Peyer's patch (tissue), 4 donors: ENCODE data around the gene SRP72. TPM values are rescaled to one million over a fixed set of nuclear protein-coding genes. Genes with fewer than 3 reads are reported as not detected.
A peak's percentile ranks its signal among the peaks of the same experiment; 100 is the strongest.

Experiments used
- DNase-seq, 3 donors: peaks; one replicate each; pipeline ENCODE4 v3.0.0-alpha.2; 2017 to 2019
- H3K27ac ChIP-seq, 4 donors: fragments of 200-600 bp; sonication (generic); one replicate each; pipeline ENCODE4 v1.5.1; 2016 to 2019
- H3K27me3 ChIP-seq, 2 donors: fragments of 200-600 bp; sonication (generic); one replicate each; pipeline ENCODE4 v1.5.1; 2019
- H3K36me3 ChIP-seq, 3 donors: fragments of 200-600 bp; sonication (generic); one replicate each; pipeline ENCODE4 v1.5.1; 2016 to 2019
- H3K4me1 ChIP-seq, 4 donors: fragments of 200-600 bp; sonication (generic); one replicate each; pipeline ENCODE4 v1.5.1; 2016 to 2019
- H3K4me3 ChIP-seq, 4 donors: fragments of 200-600 bp; sonication (generic); 1 replicate in 3 of 4; 2 replicates in 1 of 4; pipeline ENCODE4 v1.5.1; 2016 to 2019; ENCODE audit warnings: mild to moderate bottlenecking in 1 of 4
- H3K9me3 ChIP-seq, 4 donors: fragments of 200-600 bp; sonication (generic); one replicate each; pipeline ENCODE4 v1.5.1; 2016 to 2019; ENCODE audit warnings: mild to moderate bottlenecking in 1 of 4
- POLR2A ChIP-seq, 2 donors: fragments of 450-650 bp; IDR thresholded peaks; one replicate each; pipeline ENCODE4 v1.5.1; 2017; ENCODE audit warnings: antibody characterized with exemption in 2 of 2, mild to moderate bottlenecking in 2 of 2, moderate library complexity in 2 of 2
- total RNA-seq, 4 donors: library from RNA; depleted of rRNA; stranded (reverse); fragments of >200 nt; gene quantifications; one replicate each; pipeline ENCODE4 v1.1.0, GENCODE V29; 2016
- TF ChIP-seq, protein P1 (sequence below), 6 experiments: fragments of 450-650 bp in 4 of 6; fragments of 200-600 bp in 2 of 6; sonication (generic) in 1 of 6; IDR thresholded peaks; one replicate each; pipeline ENCODE4 v1.5.1; 2017 to 2019; ENCODE audit warnings: antibody characterized with exemption in 6 of 6, mild to moderate bottlenecking in 3 of 6, moderate library complexity in 1 of 6

The SRP72 gene, protein sequence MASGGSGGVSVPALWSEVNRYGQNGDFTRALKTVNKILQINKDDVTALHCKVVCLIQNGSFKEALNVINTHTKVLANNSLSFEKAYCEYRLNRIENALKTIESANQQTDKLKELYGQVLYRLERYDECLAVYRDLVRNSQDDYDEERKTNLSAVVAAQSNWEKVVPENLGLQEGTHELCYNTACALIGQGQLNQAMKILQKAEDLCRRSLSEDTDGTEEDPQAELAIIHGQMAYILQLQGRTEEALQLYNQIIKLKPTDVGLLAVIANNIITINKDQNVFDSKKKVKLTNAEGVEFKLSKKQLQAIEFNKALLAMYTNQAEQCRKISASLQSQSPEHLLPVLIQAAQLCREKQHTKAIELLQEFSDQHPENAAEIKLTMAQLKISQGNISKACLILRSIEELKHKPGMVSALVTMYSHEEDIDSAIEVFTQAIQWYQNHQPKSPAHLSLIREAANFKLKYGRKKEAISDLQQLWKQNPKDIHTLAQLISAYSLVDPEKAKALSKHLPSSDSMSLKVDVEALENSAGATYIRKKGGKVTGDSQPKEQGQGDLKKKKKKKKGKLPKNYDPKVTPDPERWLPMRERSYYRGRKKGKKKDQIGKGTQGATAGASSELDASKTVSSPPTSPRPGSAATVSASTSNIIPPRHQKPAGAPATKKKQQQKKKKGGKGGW
- 100 to 1,000 TPM in 1 of 4 donors, 10 to 100 TPM in 3; 28.9 to 191 (median 38.4) TPM for total RNA-seq

DNA sequence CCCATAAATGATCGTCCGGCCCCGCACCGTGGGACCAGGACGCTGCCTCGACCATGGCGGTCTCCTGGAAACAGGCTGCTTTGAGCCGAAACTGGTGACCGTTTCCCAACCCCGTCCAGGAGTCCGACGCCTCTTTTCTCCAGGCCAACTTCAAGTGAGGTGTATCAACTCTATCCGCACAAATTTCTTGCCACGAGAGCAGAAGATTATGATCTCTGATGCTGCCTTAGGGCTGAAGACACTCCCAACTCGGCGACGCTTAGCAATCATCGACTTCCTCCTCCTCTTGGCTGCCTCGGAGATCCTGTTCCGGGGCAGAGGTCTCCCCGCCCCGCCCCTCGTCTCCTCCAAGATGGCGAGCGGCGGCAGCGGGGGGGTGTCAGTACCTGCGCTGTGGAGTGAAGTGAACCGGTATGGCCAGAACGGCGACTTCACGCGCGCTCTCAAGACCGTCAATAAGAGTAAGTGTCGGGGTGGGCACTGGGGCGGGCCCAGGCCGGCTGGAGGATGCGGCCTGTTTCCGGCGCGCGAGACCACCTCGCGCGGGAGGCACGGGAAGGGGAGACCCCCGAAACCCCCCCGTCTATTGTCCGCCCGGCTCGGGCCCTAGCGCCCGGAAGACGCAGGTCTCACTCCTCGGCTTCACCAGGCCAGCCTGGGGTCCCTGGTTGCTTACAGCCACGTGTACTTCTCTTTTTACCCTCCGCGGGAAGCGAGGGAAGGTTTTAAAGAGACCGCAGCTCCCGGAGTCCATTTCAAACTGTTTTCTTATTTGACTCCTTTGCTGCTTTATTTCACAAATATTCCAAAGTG, at the start of gene SRP72:
SRP72 (plus strand) TSS at position 334 of the 813 bp plus-strand sequence; CDS start at position 353, 19 bp downstream.
- Histone ChIP-seq H3K4me1 (peaks cover 0 to 29% (median 11%) of the 10 kb centered on the region in 4 donors), H3K4me3 (peak within 1 kb of the TSS; percentile 71 to 95 (median 87)), H3K9me3 (no peaks in the 10 kb centered on the region), H3K27me3 (no peaks in the 10 kb centered on the region), H3K27ac (peak within 1 kb of the TSS; percentile 82 to 91 (median 90)), H3K36me3 (peaks cover 0 to 23% (median 0%) of the 10 kb centered on the region in 3 donors)
- TF ChIP-seq, protein P1, sequence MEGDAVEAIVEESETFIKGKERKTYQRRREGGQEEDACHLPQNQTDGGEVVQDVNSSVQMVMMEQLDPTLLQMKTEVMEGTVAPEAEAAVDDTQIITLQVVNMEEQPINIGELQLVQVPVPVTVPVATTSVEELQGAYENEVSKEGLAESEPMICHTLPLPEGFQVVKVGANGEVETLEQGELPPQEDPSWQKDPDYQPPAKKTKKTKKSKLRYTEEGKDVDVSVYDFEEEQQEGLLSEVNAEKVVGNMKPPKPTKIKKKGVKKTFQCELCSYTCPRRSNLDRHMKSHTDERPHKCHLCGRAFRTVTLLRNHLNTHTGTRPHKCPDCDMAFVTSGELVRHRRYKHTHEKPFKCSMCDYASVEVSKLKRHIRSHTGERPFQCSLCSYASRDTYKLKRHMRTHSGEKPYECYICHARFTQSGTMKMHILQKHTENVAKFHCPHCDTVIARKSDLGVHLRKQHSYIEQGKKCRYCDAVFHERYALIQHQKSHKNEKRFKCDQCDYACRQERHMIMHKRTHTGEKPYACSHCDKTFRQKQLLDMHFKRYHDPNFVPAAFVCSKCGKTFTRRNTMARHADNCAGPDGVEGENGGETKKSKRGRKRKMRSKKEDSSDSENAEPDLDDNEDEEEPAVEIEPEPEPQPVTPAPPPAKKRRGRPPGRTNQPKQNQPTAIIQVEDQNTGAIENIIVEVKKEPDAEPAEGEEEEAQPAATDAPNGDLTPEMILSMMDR (IDR thresholded peaks at IDR 0.05), result no peak
- peak; percentile 79 to 91 for TF ChIP-seq POLR2A (IDR thresholded peaks at IDR 0.05)
- DNase-seq, result peak; percentile 90 to 95 (median 90)

DNA sequence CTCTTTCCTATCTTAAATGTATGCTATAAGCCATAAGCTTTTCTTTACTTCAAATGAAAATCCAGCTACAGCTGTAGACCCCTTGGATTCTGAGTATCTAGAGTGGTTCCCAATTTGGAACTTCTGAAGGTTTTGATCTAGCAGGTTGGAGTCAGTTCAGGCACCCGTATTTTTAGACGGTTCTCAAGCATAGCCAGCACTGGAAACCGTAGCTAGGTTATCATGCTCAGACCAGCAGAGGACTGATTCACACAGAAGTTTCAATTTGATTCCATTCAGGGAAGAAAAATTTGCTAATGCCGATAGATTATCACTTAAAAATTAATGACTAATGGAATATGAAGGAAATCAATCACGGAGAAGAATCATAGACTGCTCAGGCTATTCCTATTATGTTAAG, 43.2 kb upstream of the SRP72 start:
- TF ChIP-seq, protein P1 (IDR thresholded peaks at IDR 0.05), result no peak
- no peak for TF ChIP-seq POLR2A (IDR thresholded peaks at IDR 0.05)
- H3K4me1 ChIP-seq, result no peaks in the 10 kb centered on the region
- no peaks in the 10 kb centered on the region for H3K27me3 ChIP-seq
- H3K36me3 ChIP-seq, result no peaks in the 10 kb centered on the region
- no peak for DNase-seq
- H3K4me3 ChIP-seq, result no peak overlapping the region
- no peak overlapping the region for H3K27ac ChIP-seq
- H3K9me3 ChIP-seq, result no peaks in the 10 kb centered on the region

DNA sequence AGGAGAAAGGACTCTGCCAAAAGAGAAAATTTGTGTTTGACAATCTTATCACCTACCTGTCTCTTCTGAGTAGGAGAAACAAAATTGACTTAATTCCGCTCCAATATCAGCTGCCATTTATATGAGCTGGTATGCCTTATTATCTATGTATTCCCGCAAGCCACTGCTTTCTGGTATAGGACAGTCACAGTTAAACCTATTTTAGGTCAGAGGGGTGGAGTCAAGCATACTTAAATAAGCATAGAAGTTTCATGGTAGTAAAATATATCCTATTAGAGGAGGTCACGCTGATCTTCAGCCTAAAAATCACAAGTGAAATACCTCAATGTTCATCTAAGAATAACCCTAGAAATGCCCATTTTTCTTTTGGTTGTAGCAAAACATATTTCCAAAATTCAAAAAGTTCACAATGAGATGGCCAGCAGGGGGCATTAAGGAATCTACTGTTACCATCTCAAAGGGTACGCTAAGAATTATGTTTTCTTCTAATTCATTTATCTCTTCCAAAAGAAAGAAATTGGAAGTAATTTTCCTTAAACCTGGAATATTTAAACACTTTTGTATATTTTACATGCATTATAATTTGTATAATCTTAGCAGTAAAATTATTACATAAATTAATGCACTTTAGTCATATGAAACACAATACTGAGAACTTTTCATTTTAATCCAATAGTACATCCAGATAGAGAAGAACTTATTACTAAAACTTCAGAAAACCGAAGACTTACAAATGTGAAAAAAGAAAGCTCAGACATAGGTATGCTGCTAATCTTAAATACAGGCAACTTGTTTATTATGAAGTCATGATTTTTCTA, 42.5 kb upstream of the SRP72 start:
- Histone ChIP-seq H3K4me3 (no peak overlapping the region), H3K27ac (no peak overlapping the region), H3K9me3 (no peaks in the 10 kb centered on the region), H3K27me3 (no peaks in the 10 kb centered on the region), H3K4me1 (no peaks in the 10 kb centered on the region), H3K36me3 (no peaks in the 10 kb centered on the region)
- peak in 2 of 3 donors; percentile 44 to 69 for DNase-seq
- no peak for TF ChIP-seq POLR2A (IDR thresholded peaks at IDR 0.05)
- TF ChIP-seq, protein P1 (IDR thresholded peaks at IDR 0.05), result peak; percentile 37 to 76 (median 64)

DNA sequence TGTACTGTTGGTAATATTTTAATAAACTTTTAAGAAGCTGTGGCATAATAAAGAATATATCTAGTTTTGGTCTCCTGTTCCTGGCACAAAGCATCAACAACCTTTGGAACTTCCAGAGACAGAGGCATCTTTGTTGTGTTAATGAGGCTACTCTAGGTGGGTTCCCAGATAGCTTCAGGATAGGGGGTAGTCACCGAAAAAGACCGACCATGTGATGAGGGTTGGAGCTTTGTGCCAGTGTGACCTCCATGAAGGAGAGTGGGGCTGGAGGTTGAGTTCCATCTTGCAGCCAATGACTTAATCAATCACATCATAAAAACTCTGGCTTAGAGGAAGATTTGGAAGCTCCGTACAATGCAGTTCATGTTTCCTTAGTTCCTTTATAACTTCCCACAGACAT, 41.9 kb upstream of the SRP72 start:
- no peak overlapping the region for H3K4me3 ChIP-seq
- H3K4me1 ChIP-seq, result no peaks in the 10 kb centered on the region
- no peaks in the 10 kb centered on the region for H3K27me3 ChIP-seq
- no peak overlapping the region for H3K27ac ChIP-seq
- H3K36me3 ChIP-seq, result no peaks in the 10 kb centered on the region
- no peak for DNase-seq
- H3K9me3 ChIP-seq, result no peaks in the 10 kb centered on the region
- TF ChIP-seq POLR2A (IDR thresholded peaks at IDR 0.05), result no peak
- TF ChIP-seq, protein P1 (IDR thresholded peaks at IDR 0.05), result no peak

DNA sequence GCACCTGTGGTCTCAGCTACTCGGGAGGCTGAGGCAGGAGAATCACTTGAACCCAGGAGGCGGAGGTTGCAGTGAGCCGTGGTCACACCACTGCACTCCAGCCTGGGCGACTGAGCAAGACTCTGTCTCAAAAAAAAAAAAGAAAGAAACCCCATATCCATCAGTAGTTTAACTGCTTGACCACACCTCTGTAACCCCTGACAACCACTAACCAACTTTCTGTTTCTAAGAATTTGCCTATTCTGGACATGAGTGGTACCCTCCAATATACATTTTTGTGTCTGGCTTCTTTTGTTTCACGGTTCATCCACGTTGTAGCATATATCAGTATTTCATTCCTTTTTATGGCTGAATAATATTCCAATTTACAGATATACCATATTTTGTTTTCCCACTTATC, 41.1 kb upstream of the SRP72 start:
- H3K27me3 ChIP-seq, result no peaks in the 10 kb centered on the region
- H3K36me3 ChIP-seq, result no peaks in the 10 kb centered on the region
- no peak for DNase-seq
- H3K4me1 ChIP-seq, result no peaks in the 10 kb centered on the region
- no peak for TF ChIP-seq POLR2A (IDR thresholded peaks at IDR 0.05)
- TF ChIP-seq, protein P1 (IDR thresholded peaks at IDR 0.05), result no peak
- no peaks in the 10 kb centered on the region for H3K9me3 ChIP-seq
- H3K27ac ChIP-seq, result no peak overlapping the region
- no peak overlapping the region for H3K4me3 ChIP-seq
